Stimulated activated CD4-positive, alpha-beta T cell treated with anti-CD3 and anti-CD28 coated beads, TNF-alpha, amount 100 ng/mL, for 48 hours (primary cell): ENCODE results near the gene AGL.
"Not testable (repeated sequence)": the region's sequence is repeated elsewhere in the genome, so short reads cannot be mapped to it uniquely, and the experiment has no call there.

Experiments
- DNase-seq, 3 donors: peaks; one replicate each; pipeline ENCODE4 v3.0.0-alpha.2; 2020; ENCODE audit warnings: low read depth in 3 of 3

AGL gene

DNA sequence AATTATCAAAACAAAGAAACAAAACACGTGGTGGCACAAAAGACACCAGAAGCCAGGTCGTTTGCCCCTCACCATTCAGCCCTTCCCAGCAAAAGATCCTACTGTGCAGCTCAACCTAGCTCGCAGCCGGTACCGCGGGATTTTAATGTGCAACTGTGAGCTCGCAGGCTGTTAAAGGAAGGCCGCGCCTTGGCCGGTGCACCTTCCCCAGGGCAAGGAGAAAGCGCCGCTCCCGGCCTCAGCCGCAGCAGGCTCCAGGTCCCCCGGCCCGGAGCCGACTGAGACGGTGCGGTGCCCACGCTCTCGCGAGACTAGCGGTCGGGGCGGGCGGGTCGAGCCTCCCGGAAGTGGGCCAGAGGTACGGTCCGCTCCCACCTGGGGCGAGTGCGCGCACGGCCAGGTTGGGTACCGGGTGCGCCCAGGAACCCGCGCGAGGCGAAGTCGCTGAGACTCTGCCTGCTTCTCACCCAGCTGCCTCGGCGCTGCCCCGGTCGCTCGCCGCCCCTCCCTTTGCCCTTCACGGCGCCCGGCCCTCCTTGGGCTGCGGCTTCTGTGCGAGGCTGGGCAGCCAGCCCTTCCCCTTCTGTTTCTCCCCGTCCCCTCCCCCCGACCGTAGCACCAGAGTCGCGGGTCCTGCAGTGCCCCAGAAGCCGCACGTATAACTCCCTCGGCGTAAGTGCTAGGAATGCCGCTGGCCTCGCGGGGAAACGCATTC is at the start of gene AGL:
TSS of gene AGL (plus strand) at position 618 of the 715 bp plus-strand sequence. CDS start 682 bp downstream, outside the sequence.
- DNase-seq = peak; percentile 81 to 83 (median 81)

DNA sequence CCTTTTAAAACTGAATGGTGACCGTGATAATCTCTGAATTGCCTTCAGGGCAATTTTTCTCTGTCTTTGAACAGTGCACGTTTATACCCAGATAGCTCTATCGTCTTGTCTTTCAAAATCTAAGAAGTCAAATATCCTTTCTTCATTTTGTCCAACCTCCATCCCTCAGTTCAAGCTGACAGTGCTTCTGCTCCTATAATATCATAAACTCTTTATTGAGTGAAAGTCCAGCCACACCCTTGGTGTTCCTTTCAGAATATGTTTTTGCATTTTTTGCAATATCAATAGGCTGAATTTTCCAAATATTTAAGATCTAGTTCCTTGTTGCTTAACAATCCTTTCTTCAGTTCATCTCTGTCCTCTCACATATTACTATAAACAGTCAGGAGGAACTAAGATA is 48.6 kb upstream of the AGL start:
- DNase-seq = no peak

DNA sequence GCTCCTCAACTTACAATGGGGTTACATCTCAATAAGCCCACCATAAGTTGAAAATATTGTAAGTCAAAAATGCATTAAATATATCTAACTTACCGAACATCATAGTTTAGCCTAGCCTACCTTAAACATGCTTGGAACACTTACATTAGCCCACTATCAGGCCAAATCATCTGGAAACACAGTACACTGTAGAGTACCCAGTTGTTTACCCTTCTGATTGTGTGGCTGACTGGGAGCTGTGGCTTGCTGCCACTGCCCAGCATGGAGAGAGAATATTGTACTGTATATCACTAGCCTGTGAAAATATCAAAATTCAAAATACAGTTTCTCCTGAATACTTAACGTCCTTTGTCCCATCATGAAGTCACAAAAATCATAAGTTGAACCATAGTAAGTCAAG is 43.3 kb upstream of the AGL start:
- no peak for DNase-seq

DNA sequence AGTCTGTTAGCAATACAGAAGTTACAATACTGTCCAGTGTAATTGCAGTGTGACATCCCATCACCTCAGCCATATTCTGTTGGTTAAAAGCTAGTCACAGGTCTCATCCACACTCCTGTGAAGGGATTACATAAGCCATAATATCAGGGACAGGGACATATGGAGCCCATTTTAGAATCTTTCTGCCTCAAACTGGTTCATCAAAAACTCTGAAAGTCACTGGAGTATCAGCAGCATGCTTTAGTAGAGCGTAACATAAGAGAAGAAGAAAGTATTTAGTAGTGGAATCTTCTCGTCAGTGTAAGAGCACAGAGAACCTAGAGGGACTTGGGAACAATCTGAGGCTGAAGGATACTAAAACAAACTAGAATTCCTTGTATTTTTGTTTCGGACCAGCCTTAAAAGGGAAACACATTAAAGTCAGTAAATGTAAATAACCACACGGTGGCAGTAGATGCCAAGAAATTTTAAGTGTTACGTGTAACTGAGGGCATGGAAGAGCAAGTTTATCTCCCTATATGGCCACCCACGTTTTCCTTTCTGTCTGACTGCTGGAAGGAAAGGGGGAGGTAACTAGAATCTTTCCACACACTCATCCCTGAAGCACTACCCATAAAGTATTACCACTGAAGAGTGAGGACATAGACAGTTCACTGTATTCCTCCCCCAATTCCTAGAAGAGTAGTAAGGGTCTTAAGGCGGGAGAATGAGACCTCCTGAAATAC is 41.6 kb upstream of the AGL start:
- DNase-seq = peak in 2 of 3 donors; percentile 11 to 13

DNA sequence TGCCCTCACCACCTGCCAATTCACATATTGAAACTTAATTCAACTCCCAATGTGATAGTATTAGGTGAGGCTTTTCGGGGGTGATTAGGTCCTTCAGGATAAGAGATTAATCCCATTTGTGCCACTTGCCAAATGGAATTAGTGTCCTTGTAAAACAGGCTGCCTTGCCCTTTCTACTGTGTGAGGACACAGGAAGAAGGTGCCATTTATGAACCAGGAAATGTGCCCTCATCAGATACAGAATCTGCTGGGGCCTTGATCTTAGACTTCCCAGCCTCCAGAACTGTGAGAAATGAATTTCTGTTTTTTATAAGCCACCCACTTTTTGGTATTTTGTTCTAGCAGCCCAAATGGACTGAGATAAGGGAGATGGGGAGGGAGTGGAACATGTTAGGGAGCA is 39.1 kb upstream of the AGL start:
- no peak for DNase-seq

DNA sequence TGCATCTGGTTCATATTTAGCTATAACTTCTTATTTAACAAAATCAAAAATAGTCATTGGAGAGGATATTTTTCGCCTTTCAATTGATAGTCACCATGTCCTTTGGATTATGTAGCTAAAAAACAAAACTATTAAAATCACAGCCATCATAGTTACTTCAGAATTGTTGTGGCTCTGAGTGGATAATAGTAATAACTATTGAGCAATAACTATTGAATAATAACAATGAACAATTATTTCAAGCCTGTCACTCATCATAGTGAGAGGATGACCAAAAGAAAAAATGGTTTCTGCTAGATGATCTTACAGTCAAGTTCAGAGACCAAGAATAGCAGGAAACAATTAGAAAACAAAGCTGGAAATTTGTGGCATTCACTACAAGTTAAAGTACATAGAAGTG is 38.4 kb upstream of the AGL start:
- DNase-seq = no peak

DNA sequence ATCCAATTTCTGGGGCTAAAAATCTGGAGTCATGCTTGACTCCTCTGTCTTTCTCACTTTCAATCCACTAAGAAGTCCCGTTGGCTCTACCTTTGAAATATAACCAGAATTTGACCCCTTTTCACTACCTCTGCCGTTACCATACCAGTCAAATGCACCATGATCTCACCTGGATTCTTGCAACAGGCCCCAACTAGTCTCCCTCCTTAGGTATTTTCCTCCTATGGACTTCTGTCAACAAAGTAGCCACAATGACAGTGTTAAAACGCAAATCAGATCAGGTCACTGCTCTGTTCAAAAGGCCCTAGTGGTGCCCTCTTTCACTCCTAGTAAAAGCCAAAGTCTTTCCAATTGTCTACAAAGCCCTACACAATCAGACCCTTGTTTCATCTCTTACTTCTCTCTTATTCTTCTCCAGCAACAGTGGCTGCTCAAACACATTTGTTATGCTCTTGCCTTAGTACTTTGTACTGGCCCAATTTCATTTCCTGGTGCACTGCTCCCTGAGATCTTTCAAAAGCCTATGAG is 35.7 kb upstream of the AGL start:
- no peak for DNase-seq

DNA sequence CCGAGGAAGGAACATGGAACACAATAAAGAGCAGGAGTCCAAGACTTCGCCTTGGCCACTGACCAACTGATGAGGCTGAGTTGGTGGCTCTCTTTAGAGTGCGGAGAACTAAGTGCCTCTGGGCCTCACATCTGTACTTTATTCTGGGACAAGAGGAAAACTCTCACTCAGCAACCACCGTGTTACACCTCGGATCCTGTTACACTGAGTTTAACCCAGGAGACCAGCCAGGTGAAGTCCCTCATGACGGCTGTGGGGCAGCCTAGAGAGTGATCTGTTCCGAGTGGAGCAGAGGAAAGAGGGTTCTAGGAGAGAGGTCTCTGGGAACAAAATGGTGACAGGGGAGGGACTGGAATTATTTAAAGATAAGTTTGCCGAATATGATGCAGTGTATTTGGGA is 33.5 kb upstream of the AGL start:
- no peak for DNase-seq

DNA sequence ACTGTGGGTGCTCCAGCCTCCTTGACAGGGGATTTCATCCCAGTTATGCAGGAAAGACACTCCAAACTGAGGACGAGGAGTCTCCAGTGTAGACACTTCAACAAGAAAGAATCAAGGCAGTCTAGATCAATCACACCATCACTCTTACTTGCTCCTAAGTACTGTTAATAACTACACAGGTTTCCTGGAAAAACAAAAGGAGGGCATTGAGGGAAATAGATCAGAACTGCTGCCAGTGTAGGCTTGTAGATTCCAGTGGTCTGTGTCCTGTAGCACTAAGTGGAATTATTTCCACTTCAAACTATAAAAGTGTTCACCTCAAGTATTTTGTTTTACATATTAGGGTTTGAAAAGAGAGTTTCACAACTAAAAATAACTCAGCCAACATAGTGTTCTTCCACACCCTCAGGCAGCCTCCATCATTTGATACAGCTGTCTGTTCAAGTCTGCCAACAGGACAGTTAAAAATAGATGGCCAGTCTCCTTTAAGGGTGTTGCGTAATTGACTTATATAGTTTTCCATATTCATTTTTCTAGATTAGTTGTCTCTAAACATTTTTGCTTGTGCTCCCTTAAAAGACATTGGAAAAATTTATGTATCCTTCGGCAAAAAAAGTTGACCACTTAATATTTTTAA is 32.0 kb upstream of the AGL start:
- no peak for DNase-seq

DNA sequence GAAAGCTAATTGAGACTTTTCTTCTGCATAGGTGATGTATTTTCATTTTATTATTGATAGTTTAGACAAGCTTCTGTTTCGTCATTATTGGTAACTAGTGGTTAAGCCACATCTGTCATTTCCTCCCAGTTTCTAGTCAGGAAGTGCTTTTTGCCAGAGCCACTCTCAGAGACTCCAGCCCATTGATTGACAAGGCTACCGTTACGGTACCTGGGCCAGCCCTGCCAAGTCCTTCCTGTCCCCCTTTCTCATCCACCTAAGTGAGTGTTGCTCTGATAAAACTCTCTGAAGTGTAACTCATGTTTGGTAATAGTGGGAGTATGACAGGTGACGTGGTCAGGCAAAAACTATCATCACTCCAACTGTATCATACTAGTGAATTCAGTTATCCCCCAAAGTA is 29.6 kb upstream of the AGL start:
- peak in 2 of 3 donors; percentile 2 to 20 for DNase-seq

DNA sequence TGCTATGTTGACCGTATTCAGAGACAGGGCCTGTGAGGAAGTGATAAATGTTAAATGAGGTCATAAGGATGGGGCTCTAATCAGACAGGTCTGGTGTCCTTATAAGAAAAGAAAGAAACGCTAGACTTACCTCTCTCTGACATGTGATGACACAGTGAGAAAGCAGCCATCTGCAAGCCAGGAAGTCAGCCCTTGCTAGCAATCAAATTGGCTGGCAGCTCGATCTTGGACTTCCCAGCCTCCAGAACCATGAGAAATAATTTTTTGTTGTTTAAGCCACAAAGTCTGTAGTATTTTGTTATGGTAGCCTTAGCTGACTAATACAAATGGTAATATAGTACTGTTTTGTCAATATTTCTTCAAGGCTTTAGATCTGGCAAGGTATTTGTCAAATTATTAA is 25.1 kb upstream of the AGL start:
- no peak for DNase-seq

DNA sequence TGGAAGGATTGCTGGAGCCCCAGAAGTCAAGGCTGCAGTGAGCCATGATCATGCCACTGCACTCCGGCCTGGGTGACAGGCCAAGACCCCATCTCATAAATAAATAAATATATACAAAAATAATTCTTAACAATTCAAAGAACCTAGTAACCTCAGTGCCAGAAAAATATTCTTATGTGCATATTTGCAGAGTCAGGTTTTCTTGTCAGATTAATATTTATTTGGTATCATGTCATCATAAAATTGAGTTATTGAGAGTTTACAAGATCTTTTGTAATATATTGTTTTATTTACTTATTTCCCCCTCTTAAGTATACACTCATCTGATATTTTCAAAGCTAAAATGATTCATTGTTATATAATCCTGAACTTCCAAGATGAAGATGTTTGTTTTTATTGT is 24.5 kb upstream of the AGL start:
- DNase-seq = no peak

DNA sequence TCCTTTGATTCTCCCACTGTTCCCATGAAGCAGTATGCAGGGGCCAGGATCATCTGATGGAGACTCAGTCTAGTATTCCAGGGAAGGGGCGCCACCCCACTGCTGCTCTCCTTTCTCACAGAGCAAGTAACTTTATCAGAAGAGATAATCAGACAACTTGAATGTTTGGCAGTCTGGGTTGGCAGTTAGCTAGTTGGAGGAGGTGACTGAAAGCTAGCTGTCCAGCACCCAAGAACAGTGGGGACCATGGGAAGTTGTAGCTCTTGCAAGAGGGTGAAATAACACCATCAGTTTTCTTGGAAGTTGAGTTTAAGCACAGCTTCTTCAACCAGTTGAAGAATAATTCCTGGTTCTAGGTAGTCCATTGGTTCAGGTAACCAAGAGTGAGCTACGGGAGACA is 22.2 kb upstream of the AGL start:
- DNase-seq = no peak

DNA sequence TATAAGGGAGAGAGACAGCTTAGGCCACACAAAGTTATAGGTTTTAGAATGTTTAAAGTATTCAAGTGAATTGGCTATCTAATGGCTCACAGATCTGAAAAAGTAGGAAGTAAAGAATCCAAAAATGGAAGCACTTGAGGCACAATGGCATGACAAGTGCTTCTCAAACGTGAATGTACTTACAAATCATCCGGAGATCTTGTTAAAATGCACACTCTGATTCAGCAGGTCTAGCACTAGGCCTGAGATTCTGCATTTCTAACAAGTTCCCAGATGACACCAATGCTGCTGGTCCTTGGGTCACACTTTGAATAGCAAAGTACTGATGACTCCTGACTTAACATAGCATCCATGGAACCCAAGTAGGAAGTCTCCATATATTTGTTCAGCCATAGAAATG is 20.9 kb upstream of the AGL start:
- DNase-seq = no peak

DNA sequence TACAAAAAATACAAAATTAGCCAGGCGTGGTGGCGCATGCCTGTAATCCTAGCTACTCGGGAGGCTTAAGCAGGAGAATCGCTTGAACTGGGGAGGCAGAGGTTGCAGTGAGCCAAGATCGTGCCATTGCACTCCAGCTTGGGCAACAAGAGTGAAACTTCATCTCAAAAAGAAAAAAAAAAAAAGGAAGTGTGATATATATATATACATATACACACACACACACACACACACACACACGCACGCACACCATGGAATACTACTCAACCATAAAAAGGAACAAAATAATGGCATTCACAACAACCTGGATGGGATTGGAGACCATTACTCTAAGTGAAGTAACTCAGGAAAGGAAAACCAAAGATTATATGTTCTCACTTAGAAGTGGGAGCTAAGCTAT is 16.2 kb upstream of the AGL start:
- DNase-seq = not testable (repeated sequence)

DNA sequence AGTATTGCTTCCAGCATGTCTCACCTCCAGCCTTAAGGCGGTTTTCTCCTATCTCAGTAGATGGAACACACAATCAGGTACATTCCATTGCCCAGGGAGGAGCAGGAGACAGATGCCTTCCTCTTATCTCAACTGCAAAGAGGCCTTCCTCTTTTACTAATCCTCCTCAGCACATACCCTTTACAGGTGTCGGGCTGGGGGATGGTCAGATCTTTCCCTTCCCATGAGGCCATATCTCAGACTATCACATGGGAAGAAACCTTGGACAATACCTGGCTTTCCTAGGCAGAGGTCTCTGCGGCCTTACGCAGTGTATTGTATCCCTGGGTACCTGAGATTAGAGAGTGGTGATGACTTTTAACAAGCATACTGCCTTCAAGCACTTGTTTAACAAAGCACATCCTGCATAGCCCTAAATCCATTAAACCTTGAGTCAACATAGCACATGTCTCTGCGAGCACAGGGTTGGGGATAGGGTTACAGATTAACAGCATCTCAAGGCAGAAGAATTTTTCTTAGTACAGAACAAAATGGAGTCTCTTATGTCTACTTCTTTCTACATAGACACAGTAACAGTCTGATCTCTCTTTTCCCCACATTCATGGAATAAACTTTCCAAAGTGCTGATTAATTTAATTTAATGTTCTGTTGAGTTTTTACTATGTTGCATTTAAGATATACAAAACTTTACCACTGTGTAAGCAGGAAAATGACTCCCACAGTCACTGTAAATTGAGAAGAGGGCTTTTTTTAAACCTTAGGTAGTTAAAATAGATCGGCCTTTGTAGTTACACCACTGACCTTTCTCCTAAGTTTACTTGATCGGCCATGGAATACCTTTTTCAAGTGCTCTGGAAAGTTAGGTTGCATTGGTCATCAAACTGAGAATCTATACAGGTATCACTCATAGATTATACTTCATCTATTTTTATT is 13.7 kb upstream of the AGL start:
- DNase-seq = not testable (repeated sequence)

DNA sequence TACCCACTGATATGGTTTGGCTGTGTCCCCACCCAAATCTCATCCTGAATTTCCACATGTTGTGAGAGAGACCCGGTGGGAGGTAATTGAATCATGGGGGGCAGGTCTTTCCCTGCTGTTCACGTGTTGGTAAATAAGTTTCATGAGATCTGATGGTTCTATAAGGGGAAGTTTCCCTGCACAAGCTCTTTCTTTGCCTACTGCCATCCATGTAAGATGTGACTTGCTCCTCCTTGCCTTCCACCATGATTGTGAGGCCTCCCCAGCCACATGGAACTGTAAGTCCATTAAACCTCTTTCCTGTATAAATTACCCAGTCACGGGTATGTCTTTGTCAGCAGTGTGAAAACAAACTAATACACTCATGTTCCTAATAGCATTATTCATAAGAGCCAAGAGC is 9.8 kb upstream of the AGL start:
- DNase-seq = not testable (repeated sequence)

DNA sequence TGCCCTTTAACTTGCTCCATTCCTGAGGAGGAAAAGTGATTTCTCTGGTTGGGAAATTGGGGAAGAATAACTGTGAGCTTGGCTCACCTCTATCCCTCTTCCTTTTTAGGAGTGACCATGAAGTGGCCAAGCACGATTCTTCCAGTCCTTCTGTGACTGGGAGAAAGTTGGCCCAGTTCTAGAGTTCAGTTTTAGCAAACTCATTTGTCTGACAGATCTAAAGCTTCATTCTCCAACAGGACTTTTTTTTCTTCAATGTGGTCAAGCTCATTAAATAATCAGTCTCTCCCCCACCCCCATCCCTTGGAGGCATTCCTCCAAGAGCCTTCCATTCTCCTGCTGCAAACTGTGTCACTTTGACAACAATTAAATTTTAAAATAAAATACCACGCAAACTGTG is 6.4 kb upstream of the AGL start:
- DNase-seq = no peak

DNA sequence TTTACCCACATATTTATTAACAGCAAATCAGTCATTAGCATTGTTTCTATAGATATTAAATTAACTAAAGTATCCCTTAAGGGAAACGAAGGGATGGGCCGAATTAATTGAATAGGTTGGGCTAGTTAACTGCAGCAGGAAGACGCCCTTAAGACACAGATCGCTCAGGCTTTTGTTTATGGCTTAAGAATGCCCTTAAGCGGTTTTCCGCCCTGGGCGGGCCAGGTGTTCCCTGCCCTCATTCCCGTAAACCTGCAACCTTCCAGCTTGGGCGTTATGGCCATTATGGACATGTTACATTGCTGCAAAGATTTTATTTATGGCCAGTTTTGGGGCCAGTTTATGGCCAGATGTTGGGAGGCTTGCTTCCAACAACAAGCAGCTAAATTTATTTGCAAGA is 5.0 kb upstream of the AGL start:
- DNase-seq = not testable (repeated sequence)

DNA sequence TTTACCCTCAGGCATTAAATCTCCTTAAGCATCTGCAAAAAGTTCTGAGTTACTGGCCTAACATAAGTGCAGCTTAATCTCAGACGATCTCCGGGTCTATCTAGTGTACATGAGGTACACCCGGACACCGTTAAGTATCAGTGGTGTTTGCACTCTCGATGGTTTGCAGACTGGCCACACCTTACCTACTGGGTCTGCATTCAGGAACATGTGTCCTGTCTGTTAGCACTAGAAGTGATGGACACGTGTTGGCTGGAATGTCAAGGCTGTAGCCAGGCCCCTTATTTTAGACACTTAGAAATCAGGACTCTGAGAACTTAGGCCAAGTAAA is 783 bp upstream of the AGL start:
- DNase-seq = no peak

DNA sequence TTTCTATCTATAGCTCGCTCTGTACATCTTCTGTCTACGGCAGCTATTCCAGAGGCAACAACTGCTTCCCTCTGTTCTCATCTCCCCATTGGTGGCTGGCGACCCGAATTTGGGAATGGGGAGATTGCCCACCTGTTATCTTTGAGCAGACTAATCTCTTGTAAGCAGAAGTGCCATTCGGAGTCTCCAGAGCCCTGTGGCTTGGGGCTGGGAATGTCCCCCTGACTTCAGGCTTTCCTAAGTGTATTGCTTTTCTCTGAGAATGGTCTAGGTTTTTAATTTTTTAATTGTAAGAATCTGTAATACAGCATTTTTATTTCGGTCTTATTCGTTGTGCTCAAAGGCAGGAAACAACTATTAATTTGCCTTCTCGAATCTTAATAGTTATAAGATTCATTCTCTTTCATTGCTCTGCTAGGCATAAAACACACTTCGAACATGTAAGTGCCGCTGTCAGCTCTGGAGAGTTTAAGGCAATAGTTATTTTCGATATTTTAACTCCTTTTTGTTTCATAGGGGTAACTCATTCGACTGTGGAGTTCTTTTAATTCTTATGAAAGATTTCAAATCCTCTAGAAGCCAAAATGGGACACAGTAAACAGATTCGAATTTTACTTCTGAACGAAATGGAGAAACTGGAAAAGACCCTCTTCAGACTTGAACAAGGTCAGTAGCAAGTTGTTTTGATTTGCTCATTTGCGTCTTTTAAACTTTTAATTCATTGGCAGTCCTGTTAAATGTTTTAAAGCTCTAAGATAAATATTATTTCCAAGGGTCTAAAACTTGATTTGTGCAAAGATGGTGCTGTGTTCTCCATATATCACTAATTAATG is 514 bp downstream of the AGL start:
- DNase-seq = no peak
